Smooth muscle cell of the brain vasculature (primary cell): Measurements from ENCODE around the gene WTIP.
"Not testable (repeated sequence)": the region's sequence is repeated elsewhere in the genome, so short reads cannot be mapped to it uniquely, and the experiment has no call there.

Experiments
- DNase-seq: peaks from one replicate; pipeline ENCODE4 v3.0.0-alpha.2; 2012; ENCODE audit warnings: low read depth, low spot score

WTIP gene

GRCh38 chr19:34503531-34504272 is 22.1 kb downstream of the WTIP start:
- no peak for DNase-seq

- DNase-seq: no peak
Observed at GRCh38 chr19:34504273-34504808, 22.8 kb downstream of the WTIP start.

GRCh38 chr19:34504809-34505291 is 23.3 kb downstream of the WTIP start:
- no peak for DNase-seq

GRCh38 chr19:34505321-34506025 is 23.9 kb downstream of the WTIP start:
- DNase-seq: no peak

GRCh38 chr19:34506026-34506370 is 24.4 kb downstream of the WTIP start:
- DNase-seq: no peak

- no peak for DNase-seq
Observed at GRCh38 chr19:34507414-34508067, 26.0 kb downstream of the WTIP start.

GRCh38 chr19:34508540-34508939 is 27.0 kb downstream of the WTIP start:
- no peak for DNase-seq

GRCh38 chr19:34510904-34511303 is 29.3 kb downstream of the WTIP start:
- DNase-seq: not testable (repeated sequence)

GRCh38 chr19:34512254-34512822 is 30.8 kb downstream of the WTIP start:
- DNase-seq: no peak

- DNase-seq: no peak
Observed at GRCh38 chr19:34513767-34514166, 32.2 kb downstream of the WTIP start.

GRCh38 chr19:34519602-34520001 is 38.0 kb downstream of the WTIP start:
- no peak for DNase-seq

GRCh38 chr19:34523408-34523807 is 41.9 kb downstream of the WTIP start:
- no peak for DNase-seq

- DNase-seq: no peak
Observed at GRCh38 chr19:34525001-34525400, 43.4 kb downstream of the WTIP start.

GRCh38 chr19:34534206-34534605 is 52.6 kb downstream of the WTIP start:
- DNase-seq: no peak

- no peak for DNase-seq
Observed at GRCh38 chr19:34539396-34539795, 57.8 kb downstream of the WTIP start.

- no peak for DNase-seq
Observed at GRCh38 chr19:34540811-34541557, 59.4 kb downstream of the WTIP start.

- DNase-seq: no peak
Observed at GRCh38 chr19:34549833-34550232, 68.3 kb downstream of the WTIP start.

GRCh38 chr19:34555447-34555846 is 73.9 kb downstream of the WTIP start:
- no peak for DNase-seq

- no peak for DNase-seq
Observed at GRCh38 chr19:34556488-34556887, 74.9 kb downstream of the WTIP start.

GRCh38 chr19:34559045-34559444 is 77.5 kb downstream of the WTIP start:
- no peak for DNase-seq

GRCh38 chr19:34560229-34560628 is 78.7 kb downstream of the WTIP start:
- no peak for DNase-seq
